Measurements from ENCODE around the gene LRRC3. TPM values are rescaled to one million over a fixed set of nuclear protein-coding genes. Genes with fewer than 3 reads are reported as not detected.

Gene LRRC3
- polyA plus RNA-seq, 1 experiment: 0.10 TPM

DNA sequence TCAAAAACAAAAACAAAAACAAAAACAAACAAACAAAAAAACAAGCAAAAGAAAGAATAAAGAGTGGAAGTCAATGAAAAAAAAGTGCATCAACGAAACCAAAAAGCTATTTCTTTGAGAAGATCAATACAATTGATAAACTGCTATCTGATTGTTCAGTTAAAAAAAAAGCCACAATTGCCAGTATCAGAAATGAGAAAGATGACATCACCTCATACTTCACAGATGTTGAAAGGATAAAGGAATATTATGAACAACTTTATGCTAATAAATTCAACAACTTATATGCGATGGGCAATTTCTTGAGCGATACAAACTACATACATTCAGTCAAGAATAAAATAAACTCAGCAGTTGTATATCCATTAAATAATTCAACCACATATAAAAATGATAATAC is 2.2 kb upstream of the LRRC3 start:
- CTCF ChIA-PET: no interaction called here
- peaks cover 8% of the 10 kb centered on the region for H3K9me3 ChIP-seq (ENCODE audit: control insufficient read depth, insufficient read depth, low read length)
- no peak for DNase-seq (ENCODE audit: low read depth, low spot score)
- TF ChIP-seq CTCF (IDR thresholded peaks at IDR 0.05; ENCODE audit: low read depth, low read length): no peak
- no peak overlapping the region for H3K27ac ChIP-seq (ENCODE audit: low read depth, low read length)
- H3K27me3 ChIP-seq (ENCODE audit: control insufficient read depth, insufficient read depth, low read length): peaks cover 6% of the 10 kb centered on the region
- H3K4me3 ChIP-seq (ENCODE audit: low read depth, low read length): no peak overlapping the region
- POLR2A ChIA-PET: no interaction called here

GRCh38 chr21:44454058-44454457 is 1.3 kb upstream of the LRRC3 start:
- Histone ChIP-seq H3K4me3 (ENCODE audit: low read depth, low read length) (no peak overlapping the region), H3K9me3 (ENCODE audit: control insufficient read depth, insufficient read depth, low read length) (peaks cover 8% of the 10 kb centered on the region), H3K27me3 (ENCODE audit: control insufficient read depth, insufficient read depth, low read length) (no peaks in the 10 kb centered on the region), H3K27ac (ENCODE audit: low read depth, low read length) (no peak overlapping the region)
- DNase-seq (ENCODE audit: low read depth, low spot score): no peak
- POLR2A ChIA-PET: no interaction called here
- no peak for TF ChIP-seq CTCF (IDR thresholded peaks at IDR 0.05; ENCODE audit: low read depth, low read length)
- CTCF ChIA-PET: no interaction called here

GRCh38 chr21:44455524-44456213 is 359 bp downstream of the LRRC3 start:
- TF ChIP-seq CTCF (IDR thresholded peaks at IDR 0.05; ENCODE audit: low read depth, low read length): no peak
- H3K27ac ChIP-seq (ENCODE audit: low read depth, low read length): no peak overlapping the region
- DNase-seq (ENCODE audit: low read depth, low spot score): no peak
- POLR2A ChIA-PET: interaction anchor here (0.9 kb wide), 1 partner anchor 97 kb away, joined by 6 read pairs; no protein-coding TSS in a partner anchor
- H3K9me3 ChIP-seq (ENCODE audit: control insufficient read depth, insufficient read depth, low read length): peaks cover 8% of the 10 kb centered on the region
- no peaks in the 10 kb centered on the region for H3K27me3 ChIP-seq (ENCODE audit: control insufficient read depth, insufficient read depth, low read length)
- H3K4me3 ChIP-seq (ENCODE audit: low read depth, low read length): peak overlapping the region; percentile 22; the same call in 1 of the 2 replicates
- CTCF ChIA-PET: no interaction called here

DNA sequence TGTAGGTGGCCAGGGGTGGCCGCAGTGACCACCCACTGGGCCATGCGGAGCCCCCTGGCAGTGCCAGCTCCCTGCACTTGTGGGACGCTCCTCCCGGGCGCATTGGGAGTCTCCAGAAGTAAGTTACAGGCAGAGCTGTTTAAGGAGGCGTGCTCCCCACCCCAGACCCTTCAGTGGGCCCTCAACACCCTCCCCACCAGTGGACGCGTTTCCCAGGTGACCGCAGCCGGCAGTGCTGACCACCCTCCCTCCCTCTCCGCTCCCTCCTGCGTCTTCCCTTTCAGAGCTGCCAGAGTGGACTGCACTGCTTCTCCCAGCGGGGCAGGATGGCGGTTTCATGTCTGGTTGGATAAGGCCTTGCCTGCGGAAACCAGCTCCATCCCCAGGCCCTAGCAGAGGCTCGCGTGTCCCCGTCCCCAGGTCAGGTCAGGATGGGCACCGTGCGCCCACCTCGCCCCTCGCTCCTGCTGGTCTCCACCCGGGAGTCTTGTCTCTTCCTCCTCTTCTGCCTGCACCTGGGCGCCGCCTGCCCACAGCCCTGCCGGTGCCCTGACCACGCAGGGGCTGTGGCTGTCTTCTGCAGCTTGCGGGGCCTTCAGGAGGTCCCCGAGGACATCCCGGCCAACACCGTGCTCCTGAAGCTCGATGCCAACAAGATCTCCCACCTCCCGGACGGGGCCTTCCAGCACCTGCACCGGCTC is 1.1 kb downstream of the LRRC3 start:
- POLR2A ChIA-PET: no interaction called here
- no peak overlapping the region for H3K4me3 ChIP-seq (ENCODE audit: low read depth, low read length)

More for the DNA sequence above, 1.1 kb downstream of the LRRC3 start:
- Histone ChIP-seq H3K27me3 (ENCODE audit: control insufficient read depth, insufficient read depth, low read length) (no peaks in the 10 kb centered on the region), H3K9me3 (ENCODE audit: control insufficient read depth, insufficient read depth, low read length) (peaks cover 15% of the 10 kb centered on the region), H3K27ac (ENCODE audit: low read depth, low read length) (no peak overlapping the region)
- DNase-seq (ENCODE audit: low read depth, low spot score): no peak
- CTCF ChIA-PET: no interaction called here
- no peak for TF ChIP-seq CTCF (IDR thresholded peaks at IDR 0.05; ENCODE audit: low read depth, low read length)

Measured in AG04450 (cell line).